HG03342 (cell line): ENCODE results near the gene SRGAP2C.
A peak's percentile ranks its signal among the peaks of the same experiment; 100 is the strongest.
"Not testable (repeated sequence)": the region's sequence is repeated elsewhere in the genome, so short reads cannot be mapped to it uniquely, and the experiment has no call there.

ENCODE experiments used
- ATAC-seq: cut with Tn5 transposase; IDR thresholded peaks from one replicate; pipeline ENCODE4 v1.9.1; 2021; ENCODE audit warnings: mild to moderate bottlenecking, moderate library complexity; ENCODE audit not compliant: unreplicated experiment

The SRGAP2C gene

DNA sequence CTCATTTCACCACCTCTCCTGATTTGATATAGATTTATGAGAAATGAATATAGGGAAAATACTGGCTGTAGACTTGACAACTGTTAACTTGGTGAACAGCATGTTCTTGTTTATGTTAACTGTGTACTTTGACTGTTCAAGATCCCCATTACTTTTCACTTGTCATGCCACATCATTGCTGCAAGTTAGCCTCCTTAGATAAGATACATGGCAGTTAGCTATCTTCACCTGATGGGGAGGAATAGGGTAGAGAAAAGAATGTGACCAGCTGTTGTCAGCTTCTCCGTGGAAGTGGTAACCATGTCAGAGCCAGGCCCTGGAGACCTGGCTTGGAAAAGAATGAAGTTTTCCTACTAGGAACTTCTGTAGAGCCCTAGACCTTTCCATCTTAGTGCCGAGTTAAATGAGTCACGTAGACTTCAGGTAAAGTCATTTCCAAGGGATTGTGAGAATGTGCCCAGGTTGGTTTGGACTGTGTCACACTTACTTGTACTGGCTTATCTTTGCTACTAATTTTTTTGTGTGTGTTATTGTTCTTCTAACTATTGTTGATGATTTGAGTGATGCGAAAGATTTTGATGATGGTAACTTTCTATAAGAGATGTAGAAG lies 41.6 kb downstream of the SRGAP2C start:
- not testable (repeated sequence) for ATAC-seq

DNA sequence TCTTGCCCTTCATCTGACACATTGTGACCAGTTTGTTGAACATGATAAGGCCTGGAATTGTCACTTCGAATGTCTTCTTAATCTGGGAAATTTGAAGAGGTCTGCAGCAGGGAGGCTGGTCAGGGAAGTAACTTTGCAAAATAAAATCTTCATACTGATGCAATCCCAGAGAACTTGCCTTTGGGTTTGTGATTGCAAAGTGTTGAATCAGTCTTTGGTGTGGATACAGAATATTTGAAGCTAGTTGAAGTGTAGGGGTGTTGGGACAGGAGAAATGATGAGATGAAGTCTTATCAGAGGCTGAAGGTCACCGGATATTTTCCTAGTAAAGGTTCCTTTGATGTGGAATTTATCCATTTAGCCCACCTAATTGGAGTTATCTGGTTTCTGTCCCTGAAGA lies 42.1 kb downstream of the SRGAP2C start:
- not testable (repeated sequence) for ATAC-seq

DNA sequence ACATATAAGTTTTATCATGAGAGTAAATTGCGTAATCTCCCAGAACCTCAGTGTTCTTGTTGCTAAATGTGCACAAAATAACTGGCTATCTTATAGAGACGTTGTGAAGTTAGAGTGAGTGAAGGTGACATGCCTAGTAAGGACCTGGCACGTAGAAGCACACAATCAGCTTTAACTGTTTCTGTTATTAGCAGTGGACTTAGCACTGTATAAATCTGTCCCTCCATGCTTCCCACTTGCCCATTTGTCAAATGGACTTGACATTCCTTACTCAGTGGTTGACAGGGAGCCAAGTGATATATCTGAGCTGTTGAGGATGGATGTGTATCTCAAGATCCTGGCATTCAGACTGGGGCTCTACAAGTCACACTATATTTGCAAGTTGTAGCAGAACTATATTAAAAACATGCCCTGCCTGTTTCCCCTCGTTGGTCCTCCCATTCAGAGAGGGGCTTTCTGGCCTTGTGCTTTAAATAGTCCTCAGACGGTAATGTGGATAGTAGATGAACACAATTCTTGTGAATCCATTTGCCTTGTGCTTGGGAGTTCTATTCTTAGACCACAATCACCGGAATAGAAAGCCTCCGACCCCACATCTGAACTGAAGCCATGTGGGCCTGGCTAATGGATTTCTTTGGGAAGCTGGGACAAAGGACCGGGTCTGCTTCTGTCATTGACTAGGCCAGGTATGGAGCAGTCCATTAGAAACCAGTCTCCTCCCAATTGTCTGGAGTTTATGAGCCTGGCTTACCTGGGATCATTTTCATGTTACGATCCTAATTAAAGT lies 43.0 kb downstream of the SRGAP2C start:
- ATAC-seq = not testable (repeated sequence)

DNA sequence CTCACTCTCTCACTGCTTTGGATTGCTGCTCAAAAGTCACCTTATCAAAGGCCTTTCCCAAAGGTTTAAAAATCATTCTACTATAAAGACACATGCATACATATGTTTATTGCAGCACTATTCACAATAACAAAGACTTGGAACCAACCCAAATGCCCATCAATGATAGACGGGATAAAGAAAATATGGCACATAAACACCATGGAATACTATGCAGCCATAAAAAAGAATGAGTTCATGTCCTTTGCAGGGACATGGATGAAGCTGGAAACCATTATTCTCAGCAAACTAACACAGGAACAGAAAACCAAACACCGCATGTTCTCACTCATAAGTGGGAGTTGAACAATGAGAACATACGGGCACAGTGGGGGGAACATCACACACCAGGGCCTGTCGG lies 45.9 kb downstream of the SRGAP2C start:
- ATAC-seq = not testable (repeated sequence)

DNA sequence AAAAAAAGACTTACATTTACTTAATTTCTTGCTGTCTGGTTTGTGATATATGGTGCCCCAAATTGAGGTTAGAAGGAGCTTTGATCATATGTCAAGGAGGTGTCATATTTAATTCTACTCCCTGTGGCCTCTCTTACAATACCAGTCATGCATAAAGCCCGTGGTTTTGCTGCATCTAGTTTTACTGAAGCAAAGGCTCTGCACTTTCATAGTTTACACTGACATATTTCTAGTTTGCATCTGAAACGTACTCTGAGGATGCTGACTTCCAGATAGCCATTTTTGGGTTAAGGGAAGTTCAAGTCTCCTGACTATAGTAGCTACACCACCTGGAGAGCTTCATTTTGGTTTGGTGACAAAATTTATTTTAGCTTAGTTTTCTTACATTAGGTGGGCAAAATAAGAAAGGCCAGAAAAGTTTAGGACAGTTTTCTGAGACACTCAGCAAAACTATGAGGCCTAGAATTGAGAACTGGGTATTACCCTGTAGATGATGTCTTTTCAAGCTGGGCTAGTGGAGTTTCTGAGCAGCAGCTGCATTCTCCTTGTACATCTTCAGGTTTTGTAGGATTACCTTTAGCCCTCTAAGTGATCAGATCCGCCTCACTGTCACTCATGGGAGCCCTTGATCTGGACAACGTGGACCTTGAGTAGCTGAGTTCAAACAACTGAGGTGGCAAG lies 47.8 kb downstream of the SRGAP2C start:
- ATAC-seq = peak; percentile 64

DNA sequence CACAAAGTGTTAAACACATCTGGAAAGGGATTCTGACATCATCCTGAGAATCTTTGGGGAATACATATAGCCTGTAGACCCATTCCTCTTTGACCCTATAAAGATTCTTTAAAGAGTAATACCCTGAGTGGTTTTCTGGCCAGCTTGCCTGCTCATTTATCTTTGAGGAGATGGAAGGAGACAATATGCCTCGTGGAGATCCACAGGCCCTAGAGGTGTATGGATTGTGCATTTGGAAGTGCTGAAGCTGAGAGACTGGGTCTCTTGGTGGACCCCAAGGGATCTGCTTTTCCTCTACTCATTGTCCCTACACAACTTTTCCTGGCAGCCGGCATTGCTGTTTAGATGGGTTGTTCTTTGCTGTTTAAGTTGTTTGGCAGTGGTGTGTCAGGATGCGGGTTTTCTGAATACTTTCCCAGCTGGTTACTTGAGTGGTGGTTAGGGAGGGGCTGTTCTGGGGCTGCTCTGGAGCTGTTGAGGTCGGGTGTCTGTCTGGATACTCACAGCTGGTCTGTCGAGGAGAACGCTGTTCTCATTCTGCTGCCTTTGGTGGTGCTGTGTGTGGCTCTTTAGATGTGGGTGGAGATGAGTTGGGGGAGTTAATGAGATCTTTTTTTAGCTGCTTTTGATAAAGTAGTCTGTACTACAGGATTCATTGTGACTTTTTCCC lies 49.5 kb downstream of the SRGAP2C start:
- not testable (repeated sequence) for ATAC-seq

DNA sequence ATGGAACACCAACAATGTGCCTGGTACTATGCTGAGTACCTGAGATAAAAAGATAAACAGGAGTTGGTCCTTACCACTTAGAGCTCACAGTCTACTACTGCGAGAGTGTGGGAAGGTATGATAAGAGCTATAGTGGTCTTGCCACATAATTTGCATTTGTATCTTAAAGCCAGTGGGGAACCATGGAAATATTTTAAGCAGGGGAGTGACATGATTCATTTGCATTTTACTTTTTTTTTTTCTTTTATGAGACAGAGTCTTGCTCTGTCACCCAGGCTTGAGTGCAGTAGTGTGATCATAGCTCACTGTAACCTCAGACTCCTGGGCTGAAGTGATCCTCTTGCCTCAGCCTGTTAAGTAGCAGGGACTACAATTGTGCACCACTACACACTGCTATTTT lies 53.6 kb downstream of the SRGAP2C start:
- ATAC-seq = peak; percentile 85

DNA sequence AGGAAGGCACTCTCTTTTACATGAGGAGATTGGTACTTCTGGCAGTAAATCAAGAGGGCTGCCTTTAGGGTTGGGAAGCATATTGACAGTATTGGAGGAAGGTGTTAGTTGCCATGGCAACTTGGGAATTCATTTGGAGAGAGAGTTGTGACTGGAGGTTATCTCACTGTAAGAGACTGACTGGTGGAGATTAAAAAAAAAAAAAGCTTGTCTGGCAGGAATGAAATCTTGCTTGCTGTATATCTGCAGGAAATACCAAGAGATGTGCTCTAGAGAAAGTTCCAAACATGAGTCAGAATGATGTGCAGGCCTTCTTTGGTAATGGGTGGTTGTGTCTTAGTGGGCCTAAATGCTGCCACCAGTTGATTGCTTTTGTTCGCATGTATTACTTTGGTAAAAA lies 59.1 kb downstream of the SRGAP2C start:
- not testable (repeated sequence) for ATAC-seq

DNA sequence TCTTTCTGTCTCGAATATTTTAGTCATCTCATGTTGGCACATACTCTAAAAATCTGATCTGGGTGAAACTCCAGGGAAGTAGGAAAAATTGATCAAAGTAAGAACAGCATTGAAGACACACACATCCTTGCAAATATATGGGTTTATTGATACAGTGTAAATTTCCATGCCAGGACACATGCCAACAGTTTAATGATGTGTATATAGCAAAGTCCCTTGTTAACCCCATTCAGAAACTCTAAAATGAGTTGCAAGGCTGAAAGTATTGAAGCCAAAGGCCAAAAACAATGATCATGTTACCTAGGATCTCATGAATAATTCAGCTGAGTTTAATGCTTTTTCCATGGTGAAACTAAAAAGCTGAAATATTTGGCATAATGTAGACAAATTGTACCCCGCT lies 61.6 kb downstream of the SRGAP2C start:
- not testable (repeated sequence) for ATAC-seq

DNA sequence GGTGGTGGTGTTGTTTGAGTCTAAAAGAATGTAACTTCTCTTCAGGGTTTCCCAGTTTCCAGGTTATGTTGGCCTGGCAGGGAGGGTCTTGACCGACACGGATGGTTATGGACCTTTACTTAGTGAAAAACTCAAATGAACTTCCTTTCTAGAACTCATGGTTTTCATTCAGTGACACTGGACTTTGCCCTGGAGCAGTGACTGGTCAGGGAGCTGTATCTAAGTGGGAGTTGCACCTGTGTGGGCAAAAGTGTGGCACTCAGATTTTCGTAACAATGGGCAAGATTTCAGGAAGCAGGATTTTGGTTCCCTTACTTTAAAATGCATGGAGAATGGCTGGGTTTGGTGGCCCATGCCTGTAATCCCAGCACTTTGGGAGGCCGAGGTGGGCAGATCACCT lies 67.9 kb downstream of the SRGAP2C start:
- ATAC-seq = not testable (repeated sequence)

DNA sequence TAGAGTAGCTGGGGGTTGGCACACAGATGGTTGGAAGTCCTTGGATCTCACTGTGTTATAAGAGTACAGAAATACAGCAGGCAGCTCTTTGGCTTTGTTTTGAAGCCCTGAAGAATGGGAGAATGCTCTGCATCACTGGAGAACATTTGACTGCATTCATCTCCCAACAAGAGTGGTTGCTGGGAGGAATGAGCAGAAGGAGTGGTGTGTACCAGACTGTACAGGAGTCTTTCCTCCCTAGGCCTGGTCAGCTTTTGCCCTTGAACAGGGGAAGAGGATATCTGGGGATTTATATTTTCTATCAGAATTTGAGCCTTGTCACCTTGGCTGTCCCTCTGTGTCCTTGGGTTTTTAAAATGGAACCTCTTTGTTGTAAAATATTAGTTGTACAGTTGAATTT lies 69.8 kb downstream of the SRGAP2C start:
- not testable (repeated sequence) for ATAC-seq

DNA sequence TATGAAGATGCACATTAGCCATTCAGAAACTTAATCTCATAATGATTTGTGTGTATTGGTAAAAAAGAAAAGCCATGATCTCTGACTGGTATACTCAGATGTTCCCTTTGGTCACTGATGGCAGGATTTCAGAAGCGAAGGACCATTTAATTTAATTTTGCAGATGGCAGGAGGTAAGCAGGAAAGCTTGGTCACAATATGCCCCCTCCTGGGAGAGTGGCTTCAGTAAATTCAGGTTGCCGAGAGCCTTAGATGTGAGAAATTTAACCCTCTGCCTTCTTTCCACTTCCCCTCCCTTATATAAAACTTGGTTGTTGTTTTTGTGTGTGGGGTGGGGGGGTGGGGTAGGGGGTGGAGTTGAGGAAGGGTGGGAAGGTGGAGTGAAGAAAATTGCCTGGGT lies 72.9 kb downstream of the SRGAP2C start:
- ATAC-seq = not testable (repeated sequence)

DNA sequence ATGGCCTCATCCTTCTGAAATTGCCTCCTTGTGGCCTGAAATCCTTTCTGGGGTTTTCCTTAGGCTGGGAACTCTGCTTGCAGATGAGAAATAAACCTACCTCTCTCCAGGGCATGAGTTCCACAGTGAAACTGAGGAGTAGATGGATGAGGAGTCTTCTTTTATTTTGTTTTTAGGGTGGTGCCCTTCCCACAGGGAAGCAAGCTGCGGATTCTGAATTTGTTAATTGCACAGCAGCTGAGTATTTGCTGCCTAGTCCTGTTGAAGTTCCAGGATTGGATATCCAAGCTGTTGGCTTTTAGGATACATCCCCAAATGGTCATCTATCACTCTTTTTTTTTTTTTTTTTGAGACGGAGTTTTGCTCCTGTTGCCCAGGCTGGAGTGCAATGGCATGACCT lies 73.4 kb downstream of the SRGAP2C start:
- ATAC-seq = not testable (repeated sequence)

DNA sequence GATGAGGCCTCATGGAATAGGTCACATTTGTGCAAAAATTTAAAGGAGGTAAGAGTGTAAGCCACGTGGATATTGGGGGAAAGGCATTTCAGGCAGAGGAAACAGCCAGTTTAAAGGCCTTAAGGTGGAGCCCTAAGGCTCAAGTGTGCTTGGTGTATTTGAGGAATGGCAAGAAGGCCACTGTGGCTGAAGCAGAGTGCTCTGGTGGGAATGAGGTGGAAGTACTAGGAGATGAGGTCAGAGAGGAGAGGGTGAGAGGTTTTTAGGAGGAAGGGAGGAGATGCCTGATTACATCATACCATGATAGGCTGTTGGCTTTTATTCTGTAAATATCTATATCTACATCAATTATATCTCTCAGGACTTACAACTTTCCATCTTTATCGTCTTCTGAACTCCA lies 75.4 kb downstream of the SRGAP2C start:
- not testable (repeated sequence) for ATAC-seq

DNA sequence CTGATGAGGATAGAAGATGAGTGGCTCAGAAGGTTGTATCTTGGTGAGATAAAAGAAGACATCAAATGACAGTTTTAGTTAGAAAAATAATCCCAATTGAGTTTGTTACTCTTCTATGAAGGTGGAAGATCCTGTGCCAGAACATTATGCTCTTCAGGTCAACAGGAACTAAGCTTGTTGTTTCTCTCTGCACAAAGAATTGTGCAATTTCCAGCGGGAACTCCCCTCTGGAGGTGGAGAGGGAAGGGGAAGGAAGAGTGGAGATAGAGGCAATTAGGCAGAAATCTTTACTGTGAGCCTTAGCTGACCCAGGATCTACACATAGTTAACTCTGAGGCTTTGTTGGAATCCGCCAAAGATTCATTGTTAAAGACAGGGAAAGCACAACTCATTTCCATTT lies 77.4 kb downstream of the SRGAP2C start:
- not testable (repeated sequence) for ATAC-seq

DNA sequence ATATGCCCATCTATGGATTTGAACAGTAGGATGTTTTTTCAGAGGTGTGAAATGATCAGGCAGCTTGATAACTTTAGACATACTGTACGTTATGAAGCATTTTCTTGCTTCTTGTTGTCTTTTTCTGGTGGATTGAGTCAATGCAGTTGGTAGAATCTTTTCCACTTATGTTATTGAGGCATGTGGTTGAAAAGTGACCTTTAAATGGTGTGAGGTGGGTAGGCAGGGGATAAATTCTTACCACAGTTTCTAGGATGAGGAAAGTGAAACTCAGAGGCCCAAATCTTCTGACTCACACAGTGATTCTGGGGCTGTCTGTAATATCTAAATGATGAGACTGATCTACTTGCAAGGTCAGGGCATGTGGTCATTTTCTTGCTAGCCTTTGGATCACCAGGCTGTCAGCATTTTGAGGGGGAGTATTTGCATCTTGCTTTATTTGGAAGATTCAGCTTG lies 79.0 kb downstream of the SRGAP2C start:
- ATAC-seq = peak; percentile 81

DNA sequence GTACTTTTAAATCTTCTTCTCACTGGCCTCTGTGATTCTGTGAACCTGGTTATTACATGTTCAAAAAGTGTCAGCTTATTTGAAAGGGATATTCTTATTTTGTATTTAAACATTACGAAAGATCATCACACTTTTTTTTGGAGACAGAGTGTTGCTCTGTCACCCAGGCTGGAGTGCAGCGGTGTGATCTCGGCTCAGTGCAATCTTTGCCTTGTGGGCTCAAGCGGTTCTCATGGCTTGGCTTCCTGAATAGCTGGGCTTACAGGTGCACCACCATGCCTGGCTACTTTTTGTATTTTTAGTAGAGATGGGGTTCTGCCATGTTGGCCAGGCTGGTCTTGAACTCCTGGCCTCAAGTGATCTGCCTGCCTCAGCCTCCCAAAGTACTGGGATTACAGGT lies 82.3 kb downstream of the SRGAP2C start:
- not testable (repeated sequence) for ATAC-seq

DNA sequence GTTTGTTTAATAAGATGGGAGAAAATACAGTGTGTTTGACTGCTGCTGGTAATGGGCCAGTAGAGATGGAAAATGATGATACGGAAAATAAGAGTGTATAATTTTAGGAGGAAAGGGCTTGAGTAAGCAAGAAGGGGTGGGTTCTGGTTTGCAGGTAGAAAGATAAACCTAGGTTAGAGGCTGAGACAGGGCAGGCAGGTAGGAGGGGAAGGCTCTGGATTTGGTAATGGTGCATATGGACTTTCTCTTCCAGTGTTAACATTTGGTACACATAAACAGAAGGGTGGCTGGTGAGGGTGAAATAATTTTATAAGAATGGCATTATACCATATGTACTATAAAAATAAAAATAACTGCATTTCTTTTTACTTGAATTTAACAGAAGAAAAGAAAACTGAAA lies 84.5 kb downstream of the SRGAP2C start:
- ATAC-seq = not testable (repeated sequence)

DNA sequence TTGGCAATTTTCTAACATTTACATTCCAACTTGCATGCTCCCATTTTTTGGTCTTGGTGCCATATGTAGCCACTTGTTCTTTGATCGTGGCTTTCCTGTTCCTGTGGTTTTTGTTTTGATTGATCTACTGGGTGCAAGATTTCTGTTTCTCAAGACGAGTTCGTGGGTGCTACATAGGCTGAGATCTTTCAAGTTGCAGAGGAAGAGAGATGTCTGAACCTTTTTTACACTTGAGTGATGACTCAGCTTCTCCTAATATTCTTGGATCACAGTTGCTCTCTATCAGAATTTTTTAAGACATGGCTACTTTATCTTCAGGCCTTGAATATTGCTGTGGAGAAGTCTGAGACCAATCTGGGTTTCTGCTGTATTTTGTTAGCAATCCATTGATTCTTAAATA lies 85.2 kb downstream of the SRGAP2C start:
- ATAC-seq = not testable (repeated sequence)

DNA sequence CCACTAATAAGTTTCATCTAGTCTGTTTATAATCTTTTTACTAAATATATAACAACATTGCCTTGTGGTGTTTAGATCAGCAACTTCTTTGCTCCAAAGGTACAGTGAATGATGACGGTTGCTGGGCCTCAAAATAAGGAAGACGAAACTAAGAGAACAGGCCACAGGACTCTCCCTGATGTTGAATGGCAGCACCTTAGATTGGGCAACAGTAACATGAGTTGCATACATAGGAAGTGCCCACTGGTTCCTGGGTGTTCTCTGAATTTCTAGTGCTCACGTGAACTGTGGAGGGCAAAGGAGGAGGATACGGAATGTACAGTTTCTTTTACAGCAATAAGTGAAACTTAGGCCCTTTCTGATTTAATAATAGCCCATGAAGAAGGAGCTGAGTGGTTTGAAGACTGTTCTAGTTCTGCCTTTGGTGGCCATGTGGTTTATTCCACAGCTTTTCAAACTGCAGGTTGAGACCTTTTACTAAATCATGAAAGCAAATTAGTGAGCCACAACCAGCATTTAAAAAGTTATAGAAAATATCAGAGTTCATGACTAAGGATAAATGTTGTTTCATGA lies 86.5 kb downstream of the SRGAP2C start:
- not testable (repeated sequence) for ATAC-seq

DNA sequence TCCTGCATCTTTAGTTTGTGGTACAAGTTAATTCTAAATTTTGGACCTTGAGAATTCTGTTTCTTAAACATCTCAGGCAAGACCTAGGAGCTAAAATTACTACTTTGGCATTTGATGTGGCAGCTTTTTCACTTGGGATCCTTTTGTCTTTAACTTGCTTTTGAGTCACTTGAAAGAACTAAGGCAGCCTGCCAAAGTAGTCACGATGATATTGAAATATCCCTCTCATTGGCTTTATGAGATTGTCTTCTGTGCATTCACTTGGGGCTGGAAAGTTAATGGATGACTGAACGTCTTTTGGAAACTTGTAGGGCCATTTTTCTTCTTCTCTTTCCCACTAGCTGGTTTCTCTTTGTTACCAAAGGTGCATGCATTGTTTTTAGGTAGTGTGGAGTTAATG lies 90.7 kb downstream of the SRGAP2C start:
- ATAC-seq = not testable (repeated sequence)
